DND-41 (cell line): Measurements from ENCODE around the gene OCIAD1.
"Not testable (repeated sequence)": the region's sequence is repeated elsewhere in the genome, so short reads cannot be mapped to it uniquely, and the experiment has no call there.

Source experiments
- ATAC-seq: fragments of 200-7000 bp; cut with Tn5 transposase; 3 replicates; pipeline ENCODE4 v1.9.1; 2021; ENCODE audit warnings: low read depth; ENCODE audit not compliant: insufficient read depth
- DNase-seq: peaks from one replicate; pipeline ENCODE4 v3.0.0-alpha.2; 2020
- H2AFZ ChIP-seq: 2 replicates; pipeline ENCODE4 v1.6.0; 2012; ENCODE audit warnings: low read depth, low read length
- H3K27ac ChIP-seq: 2 replicates; pipeline ENCODE4 v1.5.1; 2012; ENCODE audit warnings: low read length, inconsistent platforms
- H3K27me3 ChIP-seq: fragments of 200-600 bp; sonication (generic); 2 replicates; pipeline ENCODE4 v1.6.0; 2012; ENCODE audit warnings: low read length, mild to moderate bottlenecking, inconsistent platforms; ENCODE audit not compliant: insufficient read depth, poor library complexity
- H3K36me3 ChIP-seq: 2 replicates; pipeline ENCODE4 v1.5.1; 2012; ENCODE audit warnings: low read length, inconsistent platforms; ENCODE audit not compliant: insufficient read depth
- H3K4me1 ChIP-seq: 2 replicates; pipeline ENCODE4 v1.5.1; 2012; ENCODE audit warnings: mild to moderate bottlenecking, low read length; ENCODE audit not compliant: insufficient read depth
- H3K4me2 ChIP-seq: 2 replicates; pipeline ENCODE4 v1.6.0; 2012; ENCODE audit warnings: mild to moderate bottlenecking, moderate library complexity, low read length, inconsistent platforms; ENCODE audit not compliant: insufficient read depth
- H3K4me3 ChIP-seq, 2 experiments: fragments of 200-600 bp in 1 of 2; shearing (Covaris generic) in 1 of 2; 2 replicates each; pipeline ENCODE4 v1.5.1; 2012 to 2016; ENCODE audit warnings: inconsistent platforms in 2 of 2, low read length in 2 of 2, mild to moderate bottlenecking in 2 of 2, low read depth in 1 of 2, moderate library complexity in 1 of 2
- H3K79me2 ChIP-seq: 2 replicates; pipeline ENCODE4 v1.6.0; 2012; ENCODE audit warnings: low read length, inconsistent platforms; ENCODE audit not compliant: insufficient read depth
- H3K9ac ChIP-seq: 2 replicates; pipeline ENCODE4 v1.6.0; 2012; ENCODE audit warnings: low read depth, mild to moderate bottlenecking, inconsistent platforms, low read length, moderate library complexity
- H3K9me3 ChIP-seq: 2 replicates; pipeline ENCODE4 v1.5.1; 2012; ENCODE audit warnings: low read length, moderate library complexity, mild to moderate bottlenecking, inconsistent platforms; ENCODE audit not compliant: insufficient read depth, severe bottlenecking
- H4K20me1 ChIP-seq: 2 replicates; pipeline ENCODE4 v1.6.0; 2012; ENCODE audit warnings: low read length; ENCODE audit not compliant: insufficient read depth
- EZH2 ChIP-seq: IDR thresholded peaks from 3 replicates; pipeline ENCODE4 v1.6.1; 2012; ENCODE audit warnings: borderline replicate concordance, low read depth, mild to moderate bottlenecking, moderate library complexity, low read length, inconsistent platforms; ENCODE audit not compliant: severe bottlenecking
- TF ChIP-seq, protein P1 (sequence below): IDR thresholded peaks from 2 replicates; pipeline ENCODE4 v1.5.1; 2012; ENCODE audit warnings: borderline replicate concordance, low read length, moderate library complexity, mild to moderate bottlenecking; ENCODE audit not compliant: poor library complexity, severe bottlenecking; ENCODE audit errors: extremely low read depth

Gene OCIAD1

DNA sequence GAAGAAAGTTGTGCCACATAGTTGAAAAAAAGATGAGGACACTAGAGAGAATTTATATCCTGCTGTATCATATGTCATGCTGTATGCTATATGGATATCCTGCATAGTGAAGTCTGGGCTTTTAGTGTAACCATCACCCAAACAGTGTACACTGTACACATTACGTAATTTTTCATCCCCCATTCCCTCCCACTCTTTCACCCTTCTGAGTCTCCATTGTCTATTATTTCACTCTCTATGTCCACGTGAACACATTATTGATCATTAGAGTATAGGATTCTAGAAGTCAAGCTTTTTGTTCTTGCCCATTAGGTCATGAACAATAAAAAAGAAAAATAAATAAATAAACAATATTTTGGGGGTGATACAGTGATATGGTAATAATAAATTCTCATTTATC lies 32.8 kb upstream of the OCIAD1 start:
- H2AFZ ChIP-seq: no peak overlapping the region
- no peak overlapping the region for H3K4me2 ChIP-seq
- H3K36me3 ChIP-seq: no peaks in the 10 kb centered on the region
- H3K4me1 ChIP-seq: no peaks in the 10 kb centered on the region
- H3K27me3 ChIP-seq: no peaks in the 10 kb centered on the region
- H3K4me3 ChIP-seq: no peak overlapping the region
- H3K79me2 ChIP-seq: no peaks in the 10 kb centered on the region
- DNase-seq: no peak
- ATAC-seq: no peak
- H3K9me3 ChIP-seq: no peaks in the 10 kb centered on the region
- no peak for TF ChIP-seq EZH2
- TF ChIP-seq, protein P1, sequence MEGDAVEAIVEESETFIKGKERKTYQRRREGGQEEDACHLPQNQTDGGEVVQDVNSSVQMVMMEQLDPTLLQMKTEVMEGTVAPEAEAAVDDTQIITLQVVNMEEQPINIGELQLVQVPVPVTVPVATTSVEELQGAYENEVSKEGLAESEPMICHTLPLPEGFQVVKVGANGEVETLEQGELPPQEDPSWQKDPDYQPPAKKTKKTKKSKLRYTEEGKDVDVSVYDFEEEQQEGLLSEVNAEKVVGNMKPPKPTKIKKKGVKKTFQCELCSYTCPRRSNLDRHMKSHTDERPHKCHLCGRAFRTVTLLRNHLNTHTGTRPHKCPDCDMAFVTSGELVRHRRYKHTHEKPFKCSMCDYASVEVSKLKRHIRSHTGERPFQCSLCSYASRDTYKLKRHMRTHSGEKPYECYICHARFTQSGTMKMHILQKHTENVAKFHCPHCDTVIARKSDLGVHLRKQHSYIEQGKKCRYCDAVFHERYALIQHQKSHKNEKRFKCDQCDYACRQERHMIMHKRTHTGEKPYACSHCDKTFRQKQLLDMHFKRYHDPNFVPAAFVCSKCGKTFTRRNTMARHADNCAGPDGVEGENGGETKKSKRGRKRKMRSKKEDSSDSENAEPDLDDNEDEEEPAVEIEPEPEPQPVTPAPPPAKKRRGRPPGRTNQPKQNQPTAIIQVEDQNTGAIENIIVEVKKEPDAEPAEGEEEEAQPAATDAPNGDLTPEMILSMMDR: no peak
- no peaks in the 10 kb centered on the region for H4K20me1 ChIP-seq
- H3K9ac ChIP-seq: no peak overlapping the region
- H3K27ac ChIP-seq: no peak overlapping the region

DNA sequence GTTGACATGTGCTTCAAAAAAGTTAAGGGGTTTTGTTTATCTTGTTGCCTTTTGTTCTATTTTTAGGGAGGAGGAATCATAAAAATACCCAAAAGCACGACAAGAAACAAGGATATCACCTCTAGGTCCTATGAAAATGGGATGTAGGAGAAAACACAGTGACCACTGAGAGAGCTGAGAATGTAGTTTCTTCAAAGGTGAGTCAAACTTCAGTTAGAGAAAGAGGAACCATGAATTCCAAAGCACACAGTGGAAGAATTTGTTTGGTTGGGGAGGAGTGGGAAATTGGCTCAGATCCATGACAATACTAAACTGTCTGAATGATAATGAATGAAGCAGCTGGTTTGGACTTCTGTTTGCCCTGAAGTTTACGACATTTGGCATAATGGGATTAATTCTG lies 31.7 kb upstream of the OCIAD1 start:
- Histone ChIP-seq H3K36me3 (no peaks in the 10 kb centered on the region), H3K79me2 (no peaks in the 10 kb centered on the region), H3K4me2 (no peak overlapping the region), H3K9ac (no peak overlapping the region), H3K9me3 (no peaks in the 10 kb centered on the region), H3K27me3 (no peaks in the 10 kb centered on the region), H3K4me1 (no peaks in the 10 kb centered on the region), H2AFZ (no peak overlapping the region), H4K20me1 (no peaks in the 10 kb centered on the region), H3K4me3 (no peak overlapping the region), H3K27ac (no peak overlapping the region)
- TF ChIP-seq, protein P1: no peak
- TF ChIP-seq EZH2: no peak
- no peak for DNase-seq
- no peak for ATAC-seq

DNA sequence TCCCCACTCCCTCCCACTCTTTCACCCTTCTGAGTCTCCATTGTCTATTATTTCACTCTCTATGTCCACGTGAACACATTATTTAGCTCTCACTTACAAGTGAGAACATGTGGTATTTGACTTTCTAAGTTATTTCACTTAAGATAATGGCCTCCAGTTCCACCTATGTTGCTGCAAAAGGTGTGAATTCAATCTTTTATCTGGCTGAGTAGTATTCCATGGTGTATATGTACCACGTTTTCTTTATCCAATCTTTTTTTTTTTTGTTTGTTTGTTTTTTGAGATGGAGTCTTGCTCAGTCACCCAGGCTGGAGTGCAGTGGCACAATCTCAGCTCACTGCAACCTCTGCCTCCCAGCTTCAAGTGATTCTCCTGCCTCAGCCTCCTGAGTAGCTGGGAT lies 30.7 kb upstream of the OCIAD1 start:
- H3K9me3 ChIP-seq, H3K27ac ChIP-seq, H3K36me3 ChIP-seq, DNase-seq, H2AFZ ChIP-seq, H3K4me1 ChIP-seq, H3K27me3 ChIP-seq, H3K4me3 ChIP-seq, H4K20me1 ChIP-seq, H3K9ac ChIP-seq, ATAC-seq, H3K79me2 ChIP-seq, H3K4me2 ChIP-seq: not testable (repeated sequence)

DNA sequence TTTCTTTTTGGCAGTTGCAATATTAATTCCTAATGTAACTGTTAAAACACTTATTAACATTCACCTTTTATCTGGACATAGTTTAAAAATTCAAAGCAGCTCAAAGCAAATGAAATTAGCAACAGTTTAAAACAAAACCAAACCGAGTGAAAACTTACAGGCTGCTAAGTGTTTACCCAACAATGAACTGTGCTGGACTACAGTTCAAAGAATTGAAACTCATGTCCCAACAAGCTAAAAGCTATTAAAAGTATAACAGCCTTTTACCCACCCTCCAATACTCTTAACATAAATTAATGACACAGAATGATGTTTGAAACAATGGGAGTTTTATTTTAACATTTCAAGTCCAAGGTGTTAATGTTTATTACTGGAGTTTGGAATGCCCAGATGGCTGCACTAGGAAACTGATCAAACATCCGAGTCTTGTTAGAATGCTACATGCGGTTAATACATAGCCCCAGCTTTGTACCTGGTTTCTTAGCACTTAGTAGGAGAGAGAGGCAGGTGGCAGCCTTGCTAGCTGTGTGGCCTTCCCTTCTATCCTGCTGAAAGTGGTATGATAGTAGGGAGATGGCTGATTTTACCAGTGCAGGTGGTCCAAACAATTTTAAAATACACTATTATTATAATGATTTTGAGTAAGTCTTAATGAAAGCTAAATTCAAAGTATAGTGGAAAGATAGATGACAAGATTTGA lies 29.7 kb upstream of the OCIAD1 start:
- Histone ChIP-seq H3K27ac (no peak overlapping the region), H2AFZ (no peak overlapping the region), H3K4me3 (no peak overlapping the region), H3K4me2 (no peak overlapping the region), H3K27me3 (no peaks in the 10 kb centered on the region), H3K9ac (no peak overlapping the region), H3K4me1 (no peaks in the 10 kb centered on the region), H3K36me3 (no peaks in the 10 kb centered on the region), H3K9me3 (no peaks in the 10 kb centered on the region), H3K79me2 (no peaks in the 10 kb centered on the region), H4K20me1 (no peaks in the 10 kb centered on the region)
- no peak for DNase-seq
- TF ChIP-seq, protein P1: no peak
- TF ChIP-seq EZH2: no peak
- ATAC-seq: no peak
